Hepatocyte (in vitro differentiated cells): Measurements from ENCODE around the gene GYPC. TPM values are rescaled to one million over a fixed set of nuclear protein-coding genes. Genes with fewer than 3 reads are reported as not detected.
"Not testable (repeated sequence)": the region's sequence is repeated elsewhere in the genome, so short reads cannot be mapped to it uniquely, and the experiment has no call there.

Source experiments
- DNase-seq: peaks from one replicate; pipeline ENCODE4 v3.0.0-alpha.2; 2016; ENCODE audit warnings: low spot score
- H2AFZ ChIP-seq: fragments of 200-600 bp; sonication (generic); 2 replicates; pipeline ENCODE4 v1.6.0; 2016; ENCODE audit warnings: antibody characterized with exemption, mild to moderate bottlenecking
- H3K27ac ChIP-seq: fragments of 200-600 bp; sonication (generic); 2 replicates; pipeline ENCODE4 v1.5.1; 2016; ENCODE audit warnings: mild to moderate bottlenecking
- H3K27me3 ChIP-seq: fragments of 200-600 bp; sonication (generic); 2 replicates; pipeline ENCODE4 v1.6.1; 2016
- H3K36me3 ChIP-seq: fragments of 200-600 bp; sonication (generic); replicated peaks from 2 replicates; pipeline ENCODE4 v1.5.1; 2016; ENCODE audit warnings: low read depth; ENCODE audit not compliant: insufficient read depth
- H3K4me1 ChIP-seq: fragments of 200-600 bp; sonication (generic); 2 replicates; pipeline ENCODE4 v1.5.1; 2016; ENCODE audit warnings: mild to moderate bottlenecking, moderate library complexity; ENCODE audit not compliant: insufficient read depth
- H3K4me2 ChIP-seq: fragments of 200-600 bp; sonication (generic); 2 replicates; pipeline ENCODE4 v1.6.0; 2016
- H3K4me3 ChIP-seq: fragments of 200-600 bp; sonication (generic); 2 replicates; pipeline ENCODE4 v1.5.1; 2016; ENCODE audit warnings: mild to moderate bottlenecking
- H3K79me2 ChIP-seq: fragments of 200-600 bp; sonication (generic); 2 replicates; pipeline ENCODE4 v1.6.0; 2017; ENCODE audit warnings: mild to moderate bottlenecking
- H3K9me2 ChIP-seq: fragments of 200-600 bp; sonication (generic); replicated peaks from 2 replicates; pipeline ENCODE4 v1.6.0; 2017; ENCODE audit warnings: mild to moderate bottlenecking; ENCODE audit not compliant: insufficient read depth
- H3K9me3 ChIP-seq: fragments of 200-600 bp; sonication (generic); 2 replicates; pipeline ENCODE4 v1.5.1; 2016; ENCODE audit warnings: low read depth, mild to moderate bottlenecking
- H4K20me1 ChIP-seq: fragments of 200-600 bp; sonication (generic); 2 replicates; pipeline ENCODE4 v1.6.0; 2016; ENCODE audit warnings: mild to moderate bottlenecking; ENCODE audit not compliant: insufficient read depth, poor library complexity, severe bottlenecking
- CTCF ChIP-seq: fragments of 200-600 bp; sonication (generic); IDR thresholded peaks from 2 replicates; pipeline ENCODE4 v1.5.1; 2016; ENCODE audit warnings: antibody characterized with exemption, mild to moderate bottlenecking; ENCODE audit not compliant: poor library complexity
- EZH2 ChIP-seq: fragments of 200-600 bp; sonication (generic); IDR thresholded peaks from 2 replicates; pipeline ENCODE4 v1.6.1; 2016; ENCODE audit warnings: antibody characterized with exemption, mild to moderate bottlenecking, borderline replicate concordance
- EZH2phosphoT487 ChIP-seq: fragments of 200-600 bp; sonication (generic); IDR thresholded peaks from one replicate; pipeline ENCODE4 v1.6.1; 2018; ENCODE audit warnings: antibody characterized with exemption, mild to moderate bottlenecking, low read depth, moderate library complexity; ENCODE audit not compliant: unreplicated experiment, severe bottlenecking
- WGBS: methylation state at CpG from one replicate; pipeline ENCODE4 v1.1.6; 2016; ENCODE audit warnings: low lambda C conversion rate; ENCODE audit errors: missing lambda C conversion rate; 5-methylcytosine and 5-hydroxymethylcytosine counted together
- polyA plus RNA-seq: library from polyadenylated mRNA; unstranded; fragments of >200 nt; fragmentation: Nextera tagmentation; extraction: Ambion mirVana; gene quantifications from 2 replicates; pipeline ENCODE4 v1.2.1, GENCODE V29; 2016
- total RNA-seq: library from RNA; depleted of rRNA; stranded (reverse); fragments of >200 nt; gene quantifications from 2 replicates; pipeline ENCODE4 v1.2.3, GENCODE V29; 2014

The GYPC gene
- total and polyA plus RNA-seq, 2 experiments from 2014 or later = 35.0 to 87.7 TPM

- 79% methylated on average over 2 of the region's 2 CpGs for WGBS
- no peaks in the 10 kb centered on the region for H3K27me3 ChIP-seq
- H3K79me2 ChIP-seq = no peaks in the 10 kb centered on the region
- no peak for TF ChIP-seq CTCF
- TF ChIP-seq EZH2 = no peak
- no peak for TF ChIP-seq EZH2phosphoT487
- no peak overlapping the region for H3K27ac ChIP-seq
- no peaks in the 10 kb centered on the region for H3K9me2 ChIP-seq
- no peaks in the 10 kb centered on the region for H3K4me1 ChIP-seq
- H3K9me3 ChIP-seq = no peaks in the 10 kb centered on the region
- no peak for DNase-seq
- no peak overlapping the region for H3K4me2 ChIP-seq
- no peaks in the 10 kb centered on the region for H4K20me1 ChIP-seq
- no peak overlapping the region for H3K4me3 ChIP-seq
- no peak overlapping the region for H2AFZ ChIP-seq
- H3K36me3 ChIP-seq = no peaks in the 10 kb centered on the region
Observed at GRCh38 chr2:126637386-126637785, 18.6 kb upstream of the GYPC start.

- no peaks in the 10 kb centered on the region for H3K36me3 ChIP-seq
- H3K4me2 ChIP-seq = no peak overlapping the region
- H3K27ac ChIP-seq = no peak overlapping the region
- H3K79me2 ChIP-seq = no peaks in the 10 kb centered on the region
- 88% methylated on average over 6 of the region's 6 CpGs for WGBS
- H3K9me2 ChIP-seq = no peaks in the 10 kb centered on the region
- no peak overlapping the region for H3K4me3 ChIP-seq
- no peak overlapping the region for H2AFZ ChIP-seq
- no peak for DNase-seq
- TF ChIP-seq EZH2 (no peak), CTCF (no peak), EZH2phosphoT487 (no peak)
- no peaks in the 10 kb centered on the region for H3K27me3 ChIP-seq
- no peaks in the 10 kb centered on the region for H4K20me1 ChIP-seq
- no peaks in the 10 kb centered on the region for H3K4me1 ChIP-seq
- H3K9me3 ChIP-seq = no peaks in the 10 kb centered on the region
Observed at GRCh38 chr2:126638746-126639145, 17.2 kb upstream of the GYPC start.

GRCh38 chr2:126639276-126639675 is 16.7 kb upstream of the GYPC start:
- Histone ChIP-seq H3K4me2 (no peak overlapping the region), H2AFZ (no peak overlapping the region), H3K27ac (no peak overlapping the region), H3K4me1 (no peaks in the 10 kb centered on the region), H4K20me1 (no peaks in the 10 kb centered on the region), H3K9me2 (no peaks in the 10 kb centered on the region), H3K4me3 (no peak overlapping the region), H3K27me3 (no peaks in the 10 kb centered on the region), H3K36me3 (no peaks in the 10 kb centered on the region), H3K9me3 (no peaks in the 10 kb centered on the region), H3K79me2 (no peaks in the 10 kb centered on the region)
- 88% methylated on average over 3 of the region's 3 CpGs for WGBS
- TF ChIP-seq CTCF (no peak), EZH2 (no peak), EZH2phosphoT487 (no peak)
- DNase-seq = no peak

GRCh38 chr2:126641294-126641693 is 14.7 kb upstream of the GYPC start:
- H4K20me1 ChIP-seq, DNase-seq, H3K27ac ChIP-seq, H3K4me1 ChIP-seq, H3K4me2 ChIP-seq, H3K9me2 ChIP-seq, H3K4me3 ChIP-seq, H2AFZ ChIP-seq, H3K27me3 ChIP-seq, H3K79me2 ChIP-seq, H3K9me3 ChIP-seq, H3K36me3 ChIP-seq: not testable (repeated sequence)
- WGBS = 95% methylated on average over 9 of the region's 9 CpGs
